WTC11 (cell line): ENCODE measurements around the gene RMRP.
"Not testable (repeated sequence)": the region's sequence is repeated elsewhere in the genome, so short reads cannot be mapped to it uniquely, and the experiment has no call there.

Experiments
- EMX1 ChIP-seq: fragments of 250-450 bp; sonication (Bioruptor Pico); IDR thresholded peaks from 2 replicates; pipeline ENCODE4 v1.8.0; 2021; ENCODE audit warnings: mild to moderate bottlenecking
- ESRRA ChIP-seq: sonication (generic); formaldehyde crosslinking; IDR thresholded peaks from 2 replicates; pipeline ENCODE4 v1.8.1; 2022; ENCODE audit warnings: mild to moderate bottlenecking, missing genetic modification reagents, borderline replicate concordance
- NR2C2 ChIP-seq: sonication (generic); formaldehyde crosslinking; IDR thresholded peaks from 2 replicates; pipeline ENCODE4 v1.8.0; 2022; ENCODE audit warnings: mild to moderate bottlenecking, missing genetic modification reagents
- PRRX2 ChIP-seq: fragments of 250-450 bp; sonication (Bioruptor Pico); IDR thresholded peaks from 2 replicates; pipeline ENCODE4 v1.8.0; 2021; ENCODE audit warnings: mild to moderate bottlenecking
- RORB ChIP-seq: fragments of 250-450 bp; sonication (Bioruptor Pico); IDR thresholded peaks from 2 replicates; pipeline ENCODE4 v1.9.0; 2021; ENCODE audit warnings: mild to moderate bottlenecking
- SMAD4 ChIP-seq: sonication (generic); formaldehyde crosslinking; IDR thresholded peaks from 2 replicates; pipeline ENCODE4 v1.8.0; 2022; ENCODE audit warnings: mild to moderate bottlenecking, missing genetic modification reagents
- TF ChIP-seq, protein P1 (sequence below): sonication (generic); formaldehyde crosslinking; IDR thresholded peaks from 2 replicates; pipeline ENCODE4 v1.8.1; 2023; ENCODE audit warnings: mild to moderate bottlenecking, missing genetic modification reagents, moderate library complexity
- TF ChIP-seq, protein P2 (sequence below): fragments of 200-600 bp; IDR thresholded peaks from 2 replicates; pipeline ENCODE4 v1.8.0; 2022; ENCODE audit warnings: antibody characterized with exemption

DNA sequence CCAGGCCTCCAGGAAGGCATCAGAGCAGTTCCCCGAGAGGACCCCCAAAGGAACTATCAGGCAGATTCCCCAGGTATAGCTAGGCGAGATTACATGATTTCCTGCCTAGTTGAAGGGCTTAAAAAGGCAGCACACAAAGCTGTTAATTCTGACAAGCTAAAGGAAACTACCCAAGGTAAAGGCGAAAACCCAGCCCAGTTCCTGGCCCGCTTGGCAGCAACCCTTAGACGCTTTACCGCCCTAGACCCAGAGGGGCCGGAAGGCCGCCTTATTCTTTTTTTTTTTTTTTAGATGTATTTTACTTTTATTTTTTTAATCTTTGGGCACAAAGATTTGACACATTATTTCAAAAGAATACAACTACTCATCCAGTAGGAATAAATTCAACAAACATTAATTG is 19.1 kb downstream of the RMRP start:
- TF ChIP-seq, protein P1, sequence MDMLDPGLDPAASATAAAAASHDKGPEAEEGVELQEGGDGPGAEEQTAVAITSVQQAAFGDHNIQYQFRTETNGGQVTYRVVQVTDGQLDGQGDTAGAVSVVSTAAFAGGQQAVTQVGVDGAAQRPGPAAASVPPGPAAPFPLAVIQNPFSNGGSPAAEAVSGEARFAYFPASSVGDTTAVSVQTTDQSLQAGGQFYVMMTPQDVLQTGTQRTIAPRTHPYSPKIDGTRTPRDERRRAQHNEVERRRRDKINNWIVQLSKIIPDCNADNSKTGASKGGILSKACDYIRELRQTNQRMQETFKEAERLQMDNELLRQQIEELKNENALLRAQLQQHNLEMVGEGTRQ (CRISPR knock-in tag), result not testable (repeated sequence)
- TF ChIP-seq RORB (CRISPR knock-in tag); SMAD4; EMX1 (CRISPR knock-in tag); PRRX2 (CRISPR knock-in tag); ESRRA (CRISPR knock-in tag); NR2C2 (CRISPR knock-in tag): not testable (repeated sequence)
- TF ChIP-seq, protein P2, sequence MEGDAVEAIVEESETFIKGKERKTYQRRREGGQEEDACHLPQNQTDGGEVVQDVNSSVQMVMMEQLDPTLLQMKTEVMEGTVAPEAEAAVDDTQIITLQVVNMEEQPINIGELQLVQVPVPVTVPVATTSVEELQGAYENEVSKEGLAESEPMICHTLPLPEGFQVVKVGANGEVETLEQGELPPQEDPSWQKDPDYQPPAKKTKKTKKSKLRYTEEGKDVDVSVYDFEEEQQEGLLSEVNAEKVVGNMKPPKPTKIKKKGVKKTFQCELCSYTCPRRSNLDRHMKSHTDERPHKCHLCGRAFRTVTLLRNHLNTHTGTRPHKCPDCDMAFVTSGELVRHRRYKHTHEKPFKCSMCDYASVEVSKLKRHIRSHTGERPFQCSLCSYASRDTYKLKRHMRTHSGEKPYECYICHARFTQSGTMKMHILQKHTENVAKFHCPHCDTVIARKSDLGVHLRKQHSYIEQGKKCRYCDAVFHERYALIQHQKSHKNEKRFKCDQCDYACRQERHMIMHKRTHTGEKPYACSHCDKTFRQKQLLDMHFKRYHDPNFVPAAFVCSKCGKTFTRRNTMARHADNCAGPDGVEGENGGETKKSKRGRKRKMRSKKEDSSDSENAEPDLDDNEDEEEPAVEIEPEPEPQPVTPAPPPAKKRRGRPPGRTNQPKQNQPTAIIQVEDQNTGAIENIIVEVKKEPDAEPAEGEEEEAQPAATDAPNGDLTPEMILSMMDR, result not testable (repeated sequence)
